ENCODE results near the gene METTL25B.
"Not testable (repeated sequence)": the region's sequence is repeated elsewhere in the genome, so short reads cannot be mapped to it uniquely, and the experiment has no call there.

Gene METTL25B

DNA sequence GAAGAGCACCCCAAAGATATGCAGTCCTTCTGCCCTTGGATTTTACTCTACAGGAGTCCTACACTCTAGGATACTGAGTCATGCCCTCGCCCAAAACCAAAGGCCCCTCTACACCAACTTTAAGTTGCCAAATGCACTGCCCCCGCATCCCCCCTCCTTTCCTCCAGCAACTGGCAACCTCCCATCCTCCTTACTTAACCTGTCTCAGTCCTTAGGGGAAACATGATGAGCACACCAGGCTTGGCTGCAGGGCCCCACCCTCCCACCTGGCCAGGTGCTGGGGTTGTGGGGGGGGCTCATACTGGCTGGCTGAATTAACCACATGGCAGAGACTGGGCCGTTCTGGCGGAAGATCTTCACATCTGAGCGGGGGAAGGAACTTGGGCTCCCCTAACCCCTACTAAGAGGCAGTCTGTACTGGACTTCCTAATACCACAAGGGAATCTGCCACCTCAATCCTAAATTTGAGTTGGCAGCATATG, 22.0 kb downstream of the METTL25B start:
- peak; percentile 48 for DNase-seq

DNA sequence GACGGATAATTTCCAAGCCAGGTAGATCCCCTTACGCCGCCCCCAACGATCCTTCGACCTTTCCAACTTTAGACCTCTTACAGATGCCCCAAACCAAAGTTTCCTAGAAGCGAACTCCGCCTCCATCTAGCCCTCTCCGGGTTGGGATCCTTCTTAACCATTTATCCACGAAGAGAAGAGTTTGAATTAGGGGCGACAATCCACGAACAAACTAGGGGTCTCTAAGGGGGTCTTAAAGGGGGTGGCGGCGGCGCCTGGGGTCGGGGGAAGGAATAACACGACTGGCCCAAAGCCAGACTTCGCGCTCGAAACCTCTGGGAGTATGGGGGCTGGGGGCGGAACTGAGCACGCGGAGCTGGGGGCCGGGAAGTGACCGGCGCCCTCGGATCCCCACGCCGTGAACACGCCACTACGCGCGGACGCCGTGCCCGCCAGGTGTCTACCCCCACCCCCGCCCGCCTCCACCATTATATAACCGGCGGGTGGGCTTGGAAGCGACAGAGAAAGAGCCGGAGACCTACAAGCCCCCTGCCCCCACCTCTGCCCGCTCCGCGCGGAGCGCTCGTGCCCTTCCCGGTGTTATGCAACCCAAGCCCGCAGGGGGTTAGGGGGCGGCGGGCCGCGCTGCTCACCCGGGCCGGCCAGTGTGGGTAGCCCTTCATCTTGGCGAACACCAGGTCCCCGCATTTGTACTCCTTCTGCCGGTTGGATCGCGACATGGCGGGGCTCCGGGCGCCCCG, 22.6 kb downstream of the METTL25B start:
- peak; percentile 44 for DNase-seq

DNA sequence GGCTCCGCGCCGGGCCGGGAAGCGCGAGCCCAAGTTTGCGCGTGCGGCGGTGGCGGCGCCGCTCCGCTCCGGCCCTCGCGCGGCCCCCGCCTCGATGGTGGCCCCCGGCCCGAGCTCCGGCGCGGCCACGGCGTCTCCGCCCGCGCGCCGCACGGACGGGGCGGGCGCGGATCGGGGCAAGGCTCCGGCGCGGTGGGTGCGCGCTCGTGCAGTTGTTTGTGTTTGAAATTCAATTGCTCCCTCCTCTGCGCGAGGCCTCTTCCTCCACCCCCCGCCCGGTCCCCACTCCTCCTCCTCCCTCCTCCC, 23.1 kb downstream of the METTL25B start, which contains the start of gene HDGF:
Gene HDGF, minus strand, starts transcription at position 225 of the 306 bp plus-strand sequence. CDS start 246 bp downstream, outside the sequence.
- DNase-seq = no peak

DNA sequence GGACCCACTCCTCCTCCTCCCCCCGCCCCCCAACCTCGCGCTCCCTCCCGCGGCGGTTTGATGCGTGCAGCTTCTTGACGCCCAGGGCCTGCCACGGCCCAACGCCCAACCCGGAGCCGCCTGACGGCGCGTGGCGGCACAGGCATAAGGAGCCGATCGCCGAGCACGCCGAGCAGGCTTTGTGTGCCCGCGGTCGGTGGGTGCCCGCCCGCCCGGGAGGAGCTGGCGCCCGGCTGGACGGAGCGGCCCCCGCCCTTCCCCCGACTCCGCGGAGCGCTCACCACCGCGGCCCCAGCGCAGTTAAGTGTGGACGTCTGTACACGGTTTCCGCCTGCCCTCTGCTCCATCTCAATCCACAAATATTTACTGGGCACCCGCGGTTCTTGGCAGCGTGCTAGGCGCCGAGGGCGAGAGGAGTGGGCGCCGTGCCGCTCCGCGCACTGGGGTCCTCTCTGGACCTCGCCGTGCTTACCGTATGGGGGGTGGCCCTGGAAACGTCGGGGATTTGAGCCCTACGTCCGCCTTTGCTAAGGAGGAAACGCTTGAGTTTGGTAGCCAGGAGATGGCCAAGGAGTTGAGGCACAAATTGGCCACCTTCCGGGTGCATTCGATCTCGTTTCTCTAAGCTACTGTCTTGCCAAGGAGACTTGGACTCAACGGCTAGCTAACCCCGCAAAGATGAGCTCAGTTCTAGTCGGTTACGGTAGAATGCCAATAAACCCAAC, 23.6 kb downstream of the METTL25B start:
- peak; percentile 97 for DNase-seq

DNA sequence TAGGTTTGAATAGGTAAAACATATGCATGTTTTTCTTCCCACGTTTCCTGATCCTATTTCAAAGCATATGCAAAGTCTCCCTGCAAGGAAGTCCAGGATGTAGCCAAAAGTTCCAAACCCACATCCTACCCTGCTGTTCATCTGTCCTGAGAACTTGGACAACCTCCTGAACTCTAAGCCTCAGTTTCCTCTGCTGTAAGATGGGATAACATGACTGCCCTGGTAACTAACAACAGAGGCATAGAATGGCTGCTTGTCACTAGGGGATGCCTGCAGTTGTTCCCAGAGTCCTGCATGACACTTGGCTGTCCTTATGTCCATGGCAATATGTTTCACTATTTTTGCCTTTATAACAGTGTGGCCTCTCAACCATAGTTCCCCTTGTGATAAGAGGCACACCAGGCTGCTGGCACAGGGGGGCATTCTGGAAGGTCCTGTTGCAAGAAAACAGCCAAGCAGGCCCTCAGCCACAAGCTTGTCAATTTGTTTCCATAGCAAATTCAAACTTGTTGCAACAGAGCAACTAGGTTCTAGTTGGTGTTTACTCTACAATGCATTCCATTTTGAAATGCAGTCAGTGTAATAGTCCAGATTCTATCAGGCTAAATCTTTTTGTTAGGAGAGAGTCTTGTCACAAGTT, 24.7 kb downstream of the METTL25B start:
- no peak for DNase-seq

DNA sequence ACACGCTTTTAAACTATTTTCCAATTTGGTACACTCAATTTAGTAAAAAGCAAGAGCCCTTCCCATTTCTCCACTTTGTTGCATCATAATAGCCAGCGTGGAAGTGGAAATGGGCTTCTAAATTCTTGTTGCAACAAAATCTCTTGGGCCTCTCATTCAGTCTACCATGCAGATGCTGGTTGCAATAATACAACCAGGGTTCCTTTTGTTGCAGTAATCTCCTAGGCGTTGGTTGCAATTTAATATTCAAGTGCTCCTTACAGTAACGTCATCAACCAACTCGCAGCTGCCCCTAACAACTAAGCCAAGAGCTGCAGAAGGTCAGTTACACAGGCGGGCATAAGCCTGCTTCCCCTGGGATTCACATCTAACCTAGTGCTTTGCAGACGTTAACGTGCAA, 25.9 kb downstream of the METTL25B start:
- no peak for DNase-seq

DNA sequence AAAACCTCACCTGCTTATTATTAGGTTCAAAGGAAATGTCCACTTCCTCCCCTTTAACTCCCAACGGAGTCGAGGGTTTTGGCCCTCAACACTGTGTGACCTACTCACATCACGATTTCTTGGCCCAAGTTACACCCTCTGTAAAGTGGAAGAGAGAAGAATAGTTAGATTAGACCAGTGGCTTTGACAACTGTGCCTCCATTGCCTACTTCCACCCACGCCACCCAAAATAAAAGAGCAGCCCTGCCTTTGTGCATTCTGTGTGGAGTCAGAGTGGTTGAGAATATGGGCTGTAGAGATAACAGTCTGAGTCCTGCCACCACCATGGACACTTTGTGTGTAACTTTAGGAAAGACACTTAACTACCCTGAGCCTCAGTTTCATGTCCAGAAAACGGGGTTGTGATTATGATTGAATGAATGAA, 27.3 kb downstream of the METTL25B start:
- no peak for DNase-seq

DNA sequence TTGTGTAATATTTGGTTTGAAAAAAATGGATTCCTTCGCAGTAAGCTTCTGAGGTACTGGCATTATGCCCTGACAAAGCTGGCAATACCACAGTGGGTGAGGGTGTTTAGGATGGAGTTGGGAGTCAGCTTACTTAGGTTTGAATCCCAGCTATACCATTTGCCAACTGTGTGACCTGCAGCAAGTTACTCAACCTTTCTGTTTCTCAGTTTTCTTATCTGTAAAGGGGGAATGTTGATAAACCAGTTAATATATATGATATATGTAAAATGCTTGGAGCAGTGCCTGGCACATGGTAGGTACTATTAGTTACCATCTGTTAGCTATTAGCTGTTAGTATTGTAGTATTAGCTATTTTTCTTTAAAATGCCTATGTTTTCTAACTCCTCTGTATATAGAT, 28.1 kb downstream of the METTL25B start:
- no peak for DNase-seq

DNA sequence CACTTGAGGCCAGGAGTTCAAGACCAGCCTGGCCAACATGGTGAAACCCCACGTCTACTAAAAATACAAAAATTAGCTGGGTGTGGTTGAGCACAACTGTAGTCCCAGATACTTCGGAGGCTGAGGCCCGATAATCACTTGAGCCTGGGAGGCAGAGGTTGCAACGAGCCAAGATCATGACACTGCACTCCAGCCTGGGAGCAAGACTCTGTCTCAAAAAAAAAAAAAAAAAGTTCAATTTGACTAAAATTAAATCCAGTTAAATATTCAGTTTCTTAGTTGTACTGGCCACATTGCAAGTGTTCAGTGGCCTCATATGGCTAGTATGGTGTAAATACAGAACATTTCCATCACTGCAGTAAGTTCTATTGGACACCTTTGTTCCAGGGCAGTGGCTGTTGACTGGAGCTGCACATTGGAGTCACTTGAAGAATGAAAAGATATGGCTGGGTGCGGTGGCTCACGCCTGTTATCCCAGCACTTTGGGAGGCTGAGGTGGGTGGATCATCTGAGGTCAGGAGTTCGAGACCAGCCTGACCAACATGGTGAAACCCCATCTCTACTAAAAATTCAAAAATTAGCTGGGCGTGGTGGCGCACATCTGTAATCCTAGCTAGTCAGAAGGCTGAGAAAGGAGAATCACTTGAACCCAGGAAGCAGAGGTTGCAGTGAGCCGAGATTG, 29.4 kb downstream of the METTL25B start:
- not testable (repeated sequence) for DNase-seq

DNA sequence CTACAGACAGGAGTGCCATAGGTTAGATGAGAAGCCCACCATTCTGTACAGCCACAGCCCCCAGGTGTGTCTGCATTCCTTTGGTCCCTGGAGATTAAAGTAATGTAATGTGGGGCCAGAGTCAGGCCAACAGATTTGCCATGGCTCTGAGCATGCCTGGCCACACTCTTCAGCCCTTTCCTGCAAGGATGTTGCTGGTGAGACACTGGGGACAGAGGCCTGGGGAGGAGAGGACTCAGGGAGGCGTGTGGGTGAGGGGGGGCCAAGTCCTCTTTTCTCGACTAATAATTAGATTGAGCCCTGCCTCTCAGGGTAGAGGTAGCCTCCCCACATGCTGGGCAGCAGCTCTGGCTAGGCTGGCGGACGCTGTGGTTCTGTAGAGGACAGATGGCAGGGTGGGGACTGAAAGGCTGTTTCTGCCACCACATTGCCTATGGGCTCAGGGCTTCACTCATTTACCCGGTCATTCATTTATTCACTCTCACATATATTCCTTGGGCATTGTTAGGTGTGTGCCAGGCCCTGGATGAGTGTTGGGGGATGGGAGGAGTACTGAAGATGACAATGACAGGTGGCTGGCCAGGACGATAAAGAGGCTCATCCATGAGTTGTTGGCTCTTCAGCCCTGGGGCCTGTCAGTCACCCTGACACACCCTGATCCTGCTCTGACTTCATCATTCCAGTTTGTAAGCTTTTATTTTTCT, 32.0 kb downstream of the METTL25B start:
- DNase-seq = no peak

DNA sequence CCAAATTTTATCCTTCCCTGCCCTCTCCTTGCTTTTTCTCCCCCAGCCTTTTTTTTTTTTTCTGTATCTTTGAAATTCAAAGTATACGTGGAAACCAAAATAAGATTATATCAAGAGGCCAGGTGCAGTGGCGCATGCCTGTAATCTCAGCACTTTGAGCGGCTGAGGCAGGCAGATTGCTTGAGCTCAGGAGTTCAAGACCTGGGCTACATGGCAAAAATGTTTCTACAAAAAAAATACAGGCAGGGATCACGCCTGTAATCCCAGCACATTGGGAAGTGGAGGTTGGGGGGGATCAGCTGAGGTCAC, 32.5 kb downstream of the METTL25B start:
- no peak for DNase-seq

DNA sequence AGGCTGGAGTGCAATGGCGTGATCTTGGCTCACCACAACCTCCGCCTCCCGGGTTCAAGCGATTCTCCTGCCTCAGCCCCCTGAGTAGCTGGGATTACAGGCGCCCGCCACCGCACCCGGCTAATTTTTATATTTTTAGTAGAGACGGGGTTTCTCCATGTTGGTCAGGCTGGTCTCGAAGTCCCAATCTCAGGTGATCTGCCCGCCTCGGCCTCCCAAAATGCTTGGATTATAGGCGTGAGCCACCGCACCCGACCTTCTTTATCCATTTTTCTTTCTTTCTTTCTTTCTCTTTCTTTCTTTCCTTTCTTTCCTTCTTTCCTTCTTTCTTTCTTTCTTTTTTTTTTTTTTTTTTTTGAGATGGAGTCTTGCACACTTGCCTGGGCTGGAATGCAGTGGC, 36.9 kb downstream of the METTL25B start:
- not testable (repeated sequence) for DNase-seq

DNA sequence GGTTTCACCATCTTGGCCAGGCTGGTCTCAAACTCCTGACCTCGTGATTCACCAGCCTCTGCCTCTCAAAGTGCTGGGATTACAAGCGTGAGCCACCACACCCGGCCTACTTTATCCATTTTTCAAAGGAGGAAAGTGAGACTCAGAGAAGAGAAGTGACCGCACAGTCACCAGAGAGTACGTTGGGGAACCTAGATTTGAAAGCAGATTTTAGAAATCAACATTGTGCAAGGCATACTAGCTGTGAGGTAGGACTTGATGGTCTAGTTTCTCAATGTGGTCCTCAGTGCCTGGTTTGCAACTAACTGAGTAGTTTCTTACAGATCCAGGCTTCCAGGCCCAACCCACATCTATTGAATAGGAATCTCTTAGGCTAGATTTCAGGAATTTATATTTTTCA, 37.4 kb downstream of the METTL25B start:
- no peak for DNase-seq

DNA sequence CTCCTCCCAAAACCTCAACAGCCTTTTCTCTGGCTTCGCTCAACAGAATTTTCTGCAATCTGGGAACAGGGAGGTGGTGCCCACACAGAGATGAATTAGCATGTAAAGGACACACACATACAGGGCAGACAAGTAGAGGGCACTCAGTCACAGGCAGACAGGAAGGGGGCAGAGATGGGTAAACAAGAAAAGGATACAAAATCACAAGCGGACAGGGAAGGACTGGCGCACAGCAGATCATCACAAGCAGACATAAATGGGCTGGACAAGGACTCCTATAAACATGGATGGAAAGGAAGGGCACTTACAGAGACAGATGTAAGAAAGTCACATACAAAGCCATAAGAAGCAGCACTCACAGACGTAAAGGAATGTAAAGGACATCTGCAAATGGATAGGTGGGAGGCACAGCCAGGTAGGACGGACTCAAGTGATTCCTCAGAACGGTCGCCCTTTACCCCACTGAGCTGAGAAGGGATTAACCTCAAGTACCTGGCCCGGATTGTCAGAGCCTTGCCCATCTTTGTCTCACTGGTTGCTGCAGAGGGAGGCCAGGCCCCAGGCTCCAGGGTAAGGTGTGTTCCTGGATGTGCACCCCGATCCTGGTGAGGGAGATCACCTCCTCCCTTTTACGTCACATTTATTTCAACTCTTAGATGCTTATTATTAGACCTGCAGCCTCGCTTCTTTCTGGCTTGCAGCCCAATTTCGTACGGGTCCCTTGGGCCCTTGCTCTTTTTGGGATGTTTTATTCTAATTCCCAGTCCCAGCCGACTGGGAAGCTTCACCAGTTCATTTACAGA, 38.2 kb downstream of the METTL25B start:
- no peak for DNase-seq

DNA sequence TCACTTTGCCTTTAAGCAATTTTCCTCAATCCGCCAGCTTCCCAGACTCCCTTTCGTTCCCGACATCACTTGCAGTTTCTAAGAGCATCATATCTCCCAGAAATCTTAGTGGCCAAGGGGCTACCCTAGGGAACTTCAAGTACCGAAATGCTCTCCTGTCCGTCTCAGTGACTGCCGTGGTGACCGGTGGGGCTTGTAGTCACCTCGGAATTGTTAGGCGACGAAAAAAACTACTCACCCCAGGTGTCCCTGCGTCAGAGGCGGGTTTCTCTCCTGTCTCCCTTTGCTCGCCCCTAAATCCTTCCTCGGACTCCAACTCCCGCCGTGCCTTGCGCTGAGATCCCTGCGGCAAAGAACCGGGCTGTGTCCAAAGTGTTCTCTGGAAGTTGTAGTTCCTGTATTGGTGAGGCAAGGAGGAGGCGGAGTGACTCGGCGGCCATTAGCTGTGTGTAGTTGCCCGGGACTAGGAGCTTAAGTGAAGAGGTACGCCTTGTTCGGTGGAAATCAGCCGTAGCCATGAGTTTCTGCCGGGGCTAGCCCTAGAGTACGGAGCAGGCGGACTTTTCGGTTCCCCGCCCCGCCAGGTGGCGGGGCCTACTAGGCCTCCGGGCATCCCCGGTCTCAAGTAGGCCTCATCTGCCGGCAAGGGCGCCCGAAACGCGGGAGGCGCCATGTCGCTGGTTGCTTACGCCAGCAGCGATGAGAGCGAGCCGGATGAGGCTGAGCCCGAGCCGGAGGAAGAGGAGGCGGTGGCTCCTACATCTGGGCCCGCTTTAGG, 39.0 kb downstream of the METTL25B start, which contains the start of gene PRCC:
Gene PRCC, plus strand, starts transcription at position 435 of the 778 bp plus-strand sequence. Its CDS starts 237 bp downstream, at position 672.
- DNase-seq = peak; percentile 99

DNA sequence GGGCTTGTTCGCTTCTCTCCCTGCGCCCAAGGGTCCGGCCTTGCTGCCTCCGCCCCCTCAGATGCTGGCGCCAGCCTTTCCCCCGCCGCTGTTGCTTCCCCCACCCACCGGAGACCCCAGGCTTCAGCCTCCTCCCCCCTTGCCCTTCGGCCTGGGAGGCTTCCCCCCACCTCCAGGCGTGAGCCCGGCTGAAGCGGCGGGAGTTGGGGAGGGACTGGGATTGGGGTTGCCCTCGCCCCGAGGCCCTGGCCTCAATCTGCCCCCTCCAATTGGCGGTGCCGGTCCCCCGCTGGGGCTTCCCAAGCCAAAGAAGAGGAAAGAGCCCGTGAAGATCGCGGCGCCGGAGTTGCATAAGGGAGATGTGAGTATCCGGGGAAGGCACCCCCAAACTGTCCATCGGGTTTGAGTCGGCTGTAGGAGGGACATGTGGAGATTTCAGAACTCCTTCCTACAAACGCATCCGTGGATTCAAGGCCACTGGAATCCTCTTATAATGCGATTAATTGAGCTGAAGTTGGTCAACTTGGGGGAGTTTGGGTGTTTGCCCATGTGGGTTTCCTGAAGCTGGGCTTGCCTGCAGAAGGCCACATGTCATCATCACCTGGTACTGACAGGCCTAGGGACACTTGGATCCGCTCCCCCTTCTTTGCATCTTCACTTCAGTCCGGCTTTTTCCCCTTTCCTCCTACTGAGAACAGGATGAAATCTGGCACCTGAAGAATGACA, 39.8 kb downstream of the METTL25B start:
- peak; percentile 32 for DNase-seq

DNA sequence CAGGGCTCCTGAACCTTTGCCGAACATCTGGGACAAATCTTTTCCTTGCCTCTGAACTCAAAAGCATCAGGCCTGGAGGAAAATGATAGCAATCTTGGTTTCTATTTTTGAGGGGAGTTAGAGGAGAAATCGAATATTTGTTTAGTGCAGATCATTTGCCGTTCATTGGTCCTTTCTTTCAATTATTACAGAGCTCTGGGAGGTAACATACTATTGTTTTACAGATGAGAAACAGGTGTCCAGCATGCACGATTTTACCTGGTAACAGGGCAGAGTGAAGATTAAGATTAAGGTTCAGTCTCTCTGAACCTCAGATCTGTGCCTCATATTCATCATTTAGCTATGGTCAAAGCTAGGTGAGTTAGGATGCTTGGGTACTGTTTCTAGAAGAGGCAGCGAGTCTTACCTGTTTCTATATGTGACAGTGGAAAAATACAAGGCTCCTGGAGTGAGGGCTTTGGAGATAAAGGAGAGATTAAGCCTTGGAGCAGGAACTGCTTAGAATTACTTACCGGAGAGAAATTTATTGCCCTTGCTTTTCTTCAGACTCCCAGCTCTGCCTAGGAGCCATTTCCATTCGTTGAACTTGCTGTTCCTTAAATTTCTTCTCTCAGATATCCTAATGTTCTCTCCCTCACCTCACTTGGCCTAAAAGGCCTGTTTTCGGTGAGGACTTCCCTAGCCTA, 40.5 kb downstream of the METTL25B start:
- DNase-seq = no peak

DNA sequence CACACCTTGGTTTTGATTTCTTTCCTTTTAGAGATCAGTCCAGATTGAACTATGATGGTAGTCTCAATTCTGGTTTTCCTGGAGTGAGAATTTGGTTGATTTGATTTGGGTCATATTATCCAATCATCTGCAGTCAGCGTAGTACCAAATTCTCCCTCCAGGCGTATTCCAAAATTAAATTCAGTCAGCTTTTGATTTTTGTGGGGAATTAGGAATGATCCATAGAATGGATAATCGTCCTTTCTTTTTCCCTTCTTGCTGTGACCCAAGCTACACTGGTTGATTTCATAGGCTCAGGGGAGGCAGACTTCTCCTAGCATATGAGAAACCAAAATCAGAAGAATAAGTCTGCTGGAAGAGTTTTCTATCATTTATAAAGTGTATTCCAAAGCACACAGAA, 44.0 kb downstream of the METTL25B start:
- DNase-seq = no peak

DNA sequence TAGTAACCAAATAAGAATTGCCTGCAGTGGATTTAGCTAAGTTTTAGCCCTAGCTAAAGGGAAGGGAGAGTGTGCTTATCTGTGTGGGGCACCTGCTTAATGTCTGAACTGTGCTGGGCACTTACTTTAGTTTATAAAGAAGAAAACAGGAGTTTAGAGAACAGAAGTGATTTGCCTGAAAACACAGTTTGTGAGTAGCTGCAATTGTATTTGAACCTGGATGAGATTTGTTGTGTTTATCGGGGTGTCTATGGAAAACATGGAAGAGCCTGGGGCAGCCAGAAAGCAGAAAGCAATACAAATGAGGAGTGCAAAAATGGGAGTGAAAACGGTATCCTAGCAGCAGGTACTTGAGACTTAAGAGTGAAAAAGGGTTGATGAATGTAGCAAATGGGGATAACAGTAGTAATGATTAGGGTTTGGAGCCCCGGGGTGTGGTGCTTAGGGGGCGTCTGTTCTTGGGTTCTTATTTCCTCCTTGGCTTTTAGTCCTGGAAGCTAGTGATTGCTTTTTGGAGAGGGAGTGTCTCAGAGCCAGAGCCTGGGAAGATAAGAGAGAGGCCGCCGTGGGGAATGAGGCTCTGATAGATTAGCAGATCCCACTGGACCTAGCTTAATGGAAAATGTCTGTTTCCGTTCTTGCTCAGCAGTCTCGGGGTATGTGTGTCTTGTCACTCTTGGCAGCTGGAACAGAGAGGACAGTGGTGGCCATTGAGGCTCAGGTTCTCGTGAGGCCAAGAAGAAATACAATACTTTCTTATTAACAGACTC, 44.6 kb downstream of the METTL25B start:
- DNase-seq = no peak
